GM12891 (cell line): ENCODE results near the gene CCDC178.

Experiments
- POLR2A ChIP-seq: IDR thresholded peaks from 2 replicates; pipeline ENCODE4 v1.6.1; 2011; ENCODE audit warnings: low read depth, low read length, control low read depth
- POLR2AphosphoS5 ChIP-seq: IDR thresholded peaks from 2 replicates; pipeline ENCODE4 v1.6.1; 2011; ENCODE audit warnings: low read depth, low read length, control low read depth
- TAF1 ChIP-seq: IDR thresholded peaks from 2 replicates; pipeline ENCODE4 v1.6.1; 2011; ENCODE audit warnings: low read depth, low read length, control low read depth

- TF ChIP-seq POLR2AphosphoS5 (no peak), POLR2A (no peak), TAF1 (no peak)
Observed at GRCh38 chr18:32998921-32999320, 441.6 kb downstream of the CCDC178 start.
